ENCODE measurements around the gene RGS19.

GRCh38 chr20:64067005-64067632 is 12.2 kb downstream of the RGS19 start:
- TF ChIP-seq CTCF (IDR thresholded peaks at IDR 0.05) = no peak
- TF ChIP-seq POLR2A (IDR thresholded peaks at IDR 0.05) = no peak

Measured in body of pancreas (tissue), 4 donors.